ENCODE measurements around the gene RTN4. TPM values are rescaled to one million over a fixed set of nuclear protein-coding genes. Genes with fewer than 3 reads are reported as not detected.

The RTN4 gene
- total RNA-seq, 1 donor from 2014 or later, result 106 TPM

GRCh38 chr2:54968561-54969218 is 81.6 kb downstream of the RTN4 start:
- peaks cover 5% of the 10 kb centered on the region for H3K36me3 ChIP-seq (ENCODE audit: control insufficient read depth, insufficient read depth, low read length)
- no peak overlapping the region for H3K4me3 ChIP-seq (ENCODE audit: low read depth, low read length)
- DNase-seq (ENCODE audit: low read depth), result no peak
- H3K27me3 ChIP-seq (ENCODE audit: control insufficient read depth, insufficient read depth, low read length), result no peaks in the 10 kb centered on the region
- TF ChIP-seq CTCF (IDR thresholded peaks at IDR 0.05; ENCODE audit: insufficient read depth, low read length, severe bottlenecking), result no peak
- no peak for FAIRE-seq

GRCh38 chr2:54967759-54968365 is 82.4 kb downstream of the RTN4 start:
- TF ChIP-seq CTCF (IDR thresholded peaks at IDR 0.05; ENCODE audit: insufficient read depth, low read length, severe bottlenecking), result no peak
- FAIRE-seq (no peak), DNase-seq (ENCODE audit: low read depth) (no peak)
- Histone ChIP-seq H3K36me3 (ENCODE audit: control insufficient read depth, insufficient read depth, low read length) (peaks cover 3% of the 10 kb centered on the region), H3K4me3 (ENCODE audit: low read depth, low read length) (no peak overlapping the region), H3K27me3 (ENCODE audit: control insufficient read depth, insufficient read depth, low read length) (no peaks in the 10 kb centered on the region)

- Histone ChIP-seq H3K36me3 (ENCODE audit: control insufficient read depth, insufficient read depth, low read length) (peaks cover 3% of the 10 kb centered on the region), H3K4me3 (ENCODE audit: low read depth, low read length) (no peak overlapping the region), H3K27me3 (ENCODE audit: control insufficient read depth, insufficient read depth, low read length) (no peaks in the 10 kb centered on the region)
- no peak for FAIRE-seq
- no peak for TF ChIP-seq CTCF (IDR thresholded peaks at IDR 0.05; ENCODE audit: insufficient read depth, low read length, severe bottlenecking)
- no peak for DNase-seq (ENCODE audit: low read depth)
Observed at GRCh38 chr2:54967269-54967668, 83.0 kb downstream of the RTN4 start.

GRCh38 chr2:54966837-54967236 is 83.4 kb downstream of the RTN4 start:
- TF ChIP-seq CTCF (IDR thresholded peaks at IDR 0.05; ENCODE audit: insufficient read depth, low read length, severe bottlenecking), result no peak
- no peak for DNase-seq (ENCODE audit: low read depth)
- no peak for FAIRE-seq
- Histone ChIP-seq H3K4me3 (ENCODE audit: low read depth, low read length) (no peak overlapping the region), H3K27me3 (ENCODE audit: control insufficient read depth, insufficient read depth, low read length) (no peaks in the 10 kb centered on the region), H3K36me3 (ENCODE audit: control insufficient read depth, insufficient read depth, low read length) (peaks cover 3% of the 10 kb centered on the region)

GRCh38 chr2:54966165-54966832 is 84.0 kb downstream of the RTN4 start:
- FAIRE-seq (no peak), DNase-seq (ENCODE audit: low read depth) (peak; percentile 63)
- Histone ChIP-seq H3K36me3 (ENCODE audit: control insufficient read depth, insufficient read depth, low read length) (peaks cover 3% of the 10 kb centered on the region), H3K27me3 (ENCODE audit: control insufficient read depth, insufficient read depth, low read length) (no peaks in the 10 kb centered on the region), H3K4me3 (ENCODE audit: low read depth, low read length) (no peak overlapping the region)
- no peak for TF ChIP-seq CTCF (IDR thresholded peaks at IDR 0.05; ENCODE audit: insufficient read depth, low read length, severe bottlenecking)

Data from bronchial epithelial cell (primary cell).